GM13977 (cell line): ENCODE data around the gene CCDC116.

Source experiments
- DNase-seq: peaks from one replicate; pipeline ENCODE4 v3.0.0; 2012; ENCODE audit warnings: low spot score
- CTCF ChIP-seq: IDR thresholded peaks from 2 replicates; pipeline ENCODE4 v1.5.1; 2012; ENCODE audit warnings: mild to moderate bottlenecking, control low read depth; ENCODE audit not compliant: insufficient read depth; ENCODE audit errors: extremely low read depth, missing control alignments
- in situ Hi-C: fragments of 300-500 bp; cut with MboI; formaldehyde crosslinking; loops from one replicate; pipeline ENCODE4 v1.12.0; 2022; ENCODE audit warnings: low sequenced_read_pairs, low pct_unique_long_range_greater_than_20kb, mixed read lengths, inconsistent platforms; ENCODE audit not compliant: unreplicated experiment

The CCDC116 gene

GRCh38 chr22:21622011-21622918, 10.3 kb upstream of the CCDC116 start:
- in situ Hi-C loops: no loop called here
- DNase-seq: no peak
- no peak for TF ChIP-seq CTCF

- TF ChIP-seq CTCF: no peak
- in situ Hi-C loops: no loop called here
- no peak for DNase-seq
Measured at GRCh38 chr22:21622919-21623647, 9.5 kb upstream of the CCDC116 start.

- DNase-seq: no peak
- in situ Hi-C loops: no loop called here
Measured at GRCh38 chr22:21623648-21623970, 9.0 kb upstream of the CCDC116 start.

GRCh38 chr22:21624120-21624879, 8.3 kb upstream of the CCDC116 start:
- DNase-seq: no peak
- peak; percentile 65 for TF ChIP-seq CTCF

More at GRCh38 chr22:21623648-21623970, 9.0 kb upstream of the CCDC116 start:
- no peak for TF ChIP-seq CTCF

GRCh38 chr22:21624880-21625791, 7.4 kb upstream of the CCDC116 start:
- in situ Hi-C loops: no loop called here
- no peak for TF ChIP-seq CTCF
- DNase-seq: no peak

More at GRCh38 chr22:21624120-21624879, 8.3 kb upstream of the CCDC116 start:
- in situ Hi-C loops: no loop called here
